A172 (cell line): ENCODE data around the gene PNCK. TPM values are rescaled to one million over a fixed set of nuclear protein-coding genes. Genes with fewer than 3 reads are reported as not detected.

Experiments
- DNase-seq: peaks from one replicate; pipeline ENCODE4 v3.0.0-alpha.2; 2015; ENCODE audit warnings: low spot score
- total RNA-seq: library from RNA; depleted of rRNA; stranded (reverse); fragments of >200 nt; shearing (Covaris generic); gene quantifications from 2 replicates; pipeline ENCODE4 v1.2.3, GENCODE V29; 2014

Gene PNCK
- total RNA-seq, 1 experiment from 2014 or later: 2.7 TPM

- DNase-seq: no peak
These were observed 11.3 kb downstream of the PNCK start for GRCh38 chrX:153662266-153662665.

- no peak for DNase-seq
These were observed 14.3 kb downstream of the PNCK start for GRCh38 chrX:153659268-153659667.

- peak; percentile 46 for DNase-seq
These were observed 16.5 kb downstream of the PNCK start for GRCh38 chrX:153657161-153657560.

GRCh38 chrX:153653556-153653955 is 20.1 kb downstream of the PNCK start:
- DNase-seq: no peak

GRCh38 chrX:153651540-153652079 is 22.0 kb downstream of the PNCK start:
- no peak for DNase-seq

GRCh38 chrX:153650959-153651358 is 22.7 kb downstream of the PNCK start:
- DNase-seq: no peak

GRCh38 chrX:153649915-153650782 is 23.5 kb downstream of the PNCK start:
- DNase-seq: no peak

GRCh38 chrX:153649178-153649914 is 24.3 kb downstream of the PNCK start:
- DNase-seq: peak; percentile 39

- DNase-seq: no peak
These were observed 25.0 kb downstream of the PNCK start for GRCh38 chrX:153648358-153649177.

- no peak for DNase-seq
These were observed 25.9 kb downstream of the PNCK start for GRCh38 chrX:153647461-153648357.

GRCh38 chrX:153646620-153647373 is 26.8 kb downstream of the PNCK start, which contains the start of gene DUSP9:
Gene DUSP9 (plus strand): TSS chrX:153647203. CDS start chrX:153647954, 751 bp downstream.
- DNase-seq: no peak

- no peak for DNase-seq
These were observed 27.6 kb downstream of the PNCK start for GRCh38 chrX:153645921-153646488.

GRCh38 chrX:153645151-153645550 is 28.5 kb downstream of the PNCK start:
- no peak for DNase-seq

- no peak for DNase-seq
These were observed 29.1 kb downstream of the PNCK start for GRCh38 chrX:153644356-153645125.

GRCh38 chrX:153643431-153644351 is 29.9 kb downstream of the PNCK start:
- no peak for DNase-seq

GRCh38 chrX:153642655-153643430 is 30.8 kb downstream of the PNCK start:
- no peak for DNase-seq
